IPS-15b (cell line): ENCODE measurements around the gene SCN4B.

Experiments used
- H3K27me3 ChIP-seq: one replicate; pipeline ENCODE4 v1.6.1; 2013; ENCODE audit warnings: low read length; ENCODE audit not compliant: control insufficient read depth, insufficient read depth
- H3K36me3 ChIP-seq: one replicate; pipeline ENCODE4 v1.6.1; 2013; ENCODE audit warnings: low read length; ENCODE audit not compliant: control insufficient read depth, insufficient read depth
- H3K4me1 ChIP-seq: one replicate; pipeline ENCODE4 v1.6.1; 2013; ENCODE audit warnings: mild to moderate bottlenecking, low read length; ENCODE audit not compliant: control insufficient read depth, insufficient read depth
- H3K4me3 ChIP-seq: one replicate; pipeline ENCODE4 v1.5.1; 2013; ENCODE audit warnings: low read depth, low read length
- H3K9ac ChIP-seq: one replicate; pipeline ENCODE4 v1.6.1; 2013; ENCODE audit warnings: low read depth, mild to moderate bottlenecking, low read length
- H3K9me3 ChIP-seq: one replicate; pipeline ENCODE4 v1.6.1; 2013; ENCODE audit warnings: mild to moderate bottlenecking, low read length; ENCODE audit not compliant: control insufficient read depth, insufficient read depth

The SCN4B gene

DNA sequence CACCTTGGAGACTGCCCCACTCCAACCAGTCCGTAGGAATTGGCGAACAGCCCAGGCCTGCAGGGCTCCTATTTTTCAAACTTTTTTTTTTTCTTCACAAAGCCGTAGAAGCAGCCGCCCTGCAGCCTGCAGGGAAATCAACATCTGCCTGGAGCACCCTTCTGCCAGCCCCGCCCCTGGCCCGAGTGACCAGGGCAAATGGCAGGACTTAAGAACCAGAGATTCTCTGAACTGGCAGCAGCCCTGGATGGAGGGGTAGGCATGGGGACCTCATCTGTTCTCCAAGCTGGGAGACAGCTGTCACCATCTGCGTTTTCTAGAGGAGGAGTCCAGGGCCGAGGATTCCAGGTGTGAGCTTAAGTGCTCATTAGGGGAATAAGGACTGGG, 18.3 kb upstream of the SCN4B start:
- peaks cover 20% of the 10 kb centered on the region for H3K4me1 ChIP-seq
- peaks cover 94% of the 10 kb centered on the region for H3K27me3 ChIP-seq
- no peaks in the 10 kb centered on the region for H3K9me3 ChIP-seq
- H3K36me3 ChIP-seq, result no peaks in the 10 kb centered on the region
- H3K9ac ChIP-seq, result no peak overlapping the region
- H3K4me3 ChIP-seq, result peak overlapping the region; percentile 60

DNA sequence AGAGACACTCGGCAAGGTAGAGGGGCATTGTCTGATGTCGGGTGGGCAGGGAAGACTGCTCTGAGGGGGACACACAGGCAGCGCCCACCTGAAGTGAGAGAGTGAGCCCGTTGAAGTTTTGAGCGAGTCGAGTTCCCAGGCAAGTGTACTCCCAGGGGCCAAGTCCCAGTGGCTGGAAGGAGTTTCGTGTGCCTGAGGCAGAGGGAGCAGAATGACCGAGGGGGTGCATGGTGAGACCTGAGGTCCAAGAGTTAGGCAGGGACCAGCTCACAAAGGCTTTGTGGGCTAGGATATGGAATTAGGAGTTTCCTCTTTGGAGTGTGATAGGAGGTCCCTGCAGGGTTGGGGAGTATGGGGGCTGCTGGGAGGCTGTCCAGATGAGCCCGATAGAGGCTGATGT, 17.6 kb upstream of the SCN4B start:
- Histone ChIP-seq H3K9ac (no peak overlapping the region), H3K27me3 (peaks cover 88% of the 10 kb centered on the region), H3K4me1 (peaks cover 15% of the 10 kb centered on the region), H3K36me3 (no peaks in the 10 kb centered on the region), H3K4me3 (no peak overlapping the region), H3K9me3 (no peaks in the 10 kb centered on the region)

- Histone ChIP-seq H3K4me1 (peaks cover 9% of the 10 kb centered on the region), H3K4me3 (no peak overlapping the region), H3K36me3 (no peaks in the 10 kb centered on the region), H3K9me3 (no peaks in the 10 kb centered on the region), H3K27me3 (peaks cover 88% of the 10 kb centered on the region), H3K9ac (no peak overlapping the region)
These were observed 16.9 kb upstream of the SCN4B start for GRCh38 chr11:118169300-118170140.

DNA sequence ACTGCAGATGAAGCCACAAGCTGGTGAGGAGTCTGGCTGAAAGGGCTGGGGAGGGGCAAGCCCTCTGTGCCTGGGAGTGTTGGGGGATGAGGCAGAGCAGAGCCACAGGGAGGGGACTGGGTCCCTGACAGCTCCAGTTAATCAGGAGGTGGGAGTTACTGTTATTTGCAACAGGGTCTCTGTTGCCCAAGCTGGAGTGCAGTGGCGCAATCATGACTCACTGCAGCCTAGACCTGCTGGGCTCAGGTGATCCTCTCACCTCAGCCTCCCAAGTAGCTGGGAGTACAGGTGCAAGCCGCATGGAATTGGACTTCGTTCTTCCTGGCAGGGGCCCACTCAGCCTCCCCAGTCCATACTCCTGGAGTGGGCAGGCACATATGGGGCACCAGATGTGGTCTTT, 16.1 kb upstream of the SCN4B start:
- Histone ChIP-seq H3K36me3 (no peaks in the 10 kb centered on the region), H3K9me3 (no peaks in the 10 kb centered on the region), H3K9ac (no peak overlapping the region), H3K4me3 (no peak overlapping the region), H3K4me1 (peaks cover 8% of the 10 kb centered on the region), H3K27me3 (peaks cover 89% of the 10 kb centered on the region)

- H3K27me3 ChIP-seq, result peaks cover 88% of the 10 kb centered on the region
- H3K9me3 ChIP-seq, result no peaks in the 10 kb centered on the region
- H3K4me3 ChIP-seq, result no peak overlapping the region
- H3K36me3 ChIP-seq, result no peaks in the 10 kb centered on the region
- H3K4me1 ChIP-seq, result peaks cover 10% of the 10 kb centered on the region
- no peak overlapping the region for H3K9ac ChIP-seq
These were observed 15.7 kb upstream of the SCN4B start for GRCh38 chr11:118168316-118168715.

GRCh38 chr11:118167906-118168305, 15.3 kb upstream of the SCN4B start:
- H3K9ac ChIP-seq, result no peak overlapping the region
- no peaks in the 10 kb centered on the region for H3K36me3 ChIP-seq
- H3K9me3 ChIP-seq, result no peaks in the 10 kb centered on the region
- peaks cover 88% of the 10 kb centered on the region for H3K27me3 ChIP-seq
- H3K4me1 ChIP-seq, result peaks cover 10% of the 10 kb centered on the region
- H3K4me3 ChIP-seq, result no peak overlapping the region

GRCh38 chr11:118167253-118167652, 14.6 kb upstream of the SCN4B start:
- no peaks in the 10 kb centered on the region for H3K9me3 ChIP-seq
- H3K4me3 ChIP-seq, result no peak overlapping the region
- H3K27me3 ChIP-seq, result peaks cover 88% of the 10 kb centered on the region
- H3K9ac ChIP-seq, result no peak overlapping the region
- H3K4me1 ChIP-seq, result peaks cover 10% of the 10 kb centered on the region
- no peaks in the 10 kb centered on the region for H3K36me3 ChIP-seq

DNA sequence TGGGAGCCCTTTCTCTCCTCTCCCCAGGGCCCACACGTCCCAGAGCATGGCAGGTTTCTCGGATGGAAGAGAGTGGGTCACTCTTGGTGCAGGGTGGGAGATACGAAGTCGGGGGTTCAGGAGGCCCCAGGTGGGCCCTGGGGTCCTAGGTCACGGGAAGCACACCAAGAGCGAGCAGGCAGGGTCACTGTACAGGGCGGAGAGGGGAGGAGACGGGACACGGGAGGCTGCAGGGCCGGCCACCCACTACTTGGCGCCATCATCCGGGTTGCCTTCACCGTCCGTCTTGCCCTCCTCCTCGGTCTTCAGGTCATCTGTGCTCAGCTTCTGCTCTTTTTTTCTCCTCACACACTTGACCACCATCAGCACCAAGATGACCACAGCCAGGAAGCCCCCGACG, 14.0 kb upstream of the SCN4B start:
- Histone ChIP-seq H3K4me1 (peaks cover 10% of the 10 kb centered on the region), H3K27me3 (peaks cover 88% of the 10 kb centered on the region), H3K9me3 (no peaks in the 10 kb centered on the region), H3K9ac (no peak overlapping the region), H3K4me3 (no peak overlapping the region), H3K36me3 (no peaks in the 10 kb centered on the region)

DNA sequence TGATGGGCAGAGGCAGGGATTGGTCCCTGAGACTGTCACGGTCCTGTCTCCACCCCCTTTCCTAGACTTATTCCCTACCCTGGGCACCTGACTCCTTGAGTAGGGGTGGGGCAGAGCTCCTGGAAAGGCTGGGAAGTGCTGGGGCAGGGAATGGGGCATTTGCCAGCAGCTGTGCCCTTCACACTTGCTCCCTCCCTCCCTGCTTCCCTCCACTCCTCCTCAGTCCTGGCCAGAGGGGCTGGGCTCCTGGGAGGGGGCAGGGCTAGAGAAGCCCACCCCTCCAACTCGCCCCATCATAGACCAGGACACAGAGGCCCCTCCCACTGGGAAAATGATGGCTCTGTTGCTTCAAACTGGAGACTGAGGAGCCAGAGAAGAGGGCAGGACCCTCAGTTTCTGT, 12.3 kb upstream of the SCN4B start:
- H3K9me3 ChIP-seq, result no peaks in the 10 kb centered on the region
- H3K27me3 ChIP-seq, result peaks cover 88% of the 10 kb centered on the region
- H3K4me3 ChIP-seq, result no peak overlapping the region

GRCh38 chr11:118163494-118163893, 10.9 kb upstream of the SCN4B start:
- no peak overlapping the region for H3K9ac ChIP-seq
- no peaks in the 10 kb centered on the region for H3K36me3 ChIP-seq
- peaks cover 88% of the 10 kb centered on the region for H3K27me3 ChIP-seq
- H3K9me3 ChIP-seq, result no peaks in the 10 kb centered on the region
- no peak overlapping the region for H3K4me3 ChIP-seq
- peaks cover 6% of the 10 kb centered on the region for H3K4me1 ChIP-seq

More for the DNA sequence above, 12.3 kb upstream of the SCN4B start:
- H3K9ac ChIP-seq, result no peak overlapping the region
- H3K36me3 ChIP-seq, result no peaks in the 10 kb centered on the region
- H3K4me1 ChIP-seq, result peaks cover 6% of the 10 kb centered on the region

DNA sequence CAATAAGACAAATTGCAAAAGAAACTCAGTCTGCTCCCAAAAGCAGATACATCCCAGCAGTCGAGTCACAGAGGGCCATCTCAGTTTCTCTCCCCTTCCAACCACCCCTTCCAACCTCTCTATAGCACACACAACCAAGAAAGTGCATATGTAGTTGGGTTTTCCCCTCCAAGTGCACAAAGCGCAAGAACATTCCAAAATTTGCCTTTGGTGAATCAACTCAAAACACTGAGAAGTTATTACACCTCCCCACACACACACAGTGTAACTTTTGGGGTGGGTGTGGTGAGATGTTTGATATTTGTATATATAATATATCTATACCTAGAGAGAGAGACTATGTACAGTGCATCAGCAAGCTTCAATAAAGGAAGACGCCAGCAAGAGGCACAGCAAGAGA, 10.2 kb upstream of the SCN4B start:
- no peak overlapping the region for H3K9ac ChIP-seq
- peaks cover 88% of the 10 kb centered on the region for H3K27me3 ChIP-seq
- H3K36me3 ChIP-seq, result no peaks in the 10 kb centered on the region
- H3K4me1 ChIP-seq, result peaks cover 6% of the 10 kb centered on the region
- H3K9me3 ChIP-seq, result no peaks in the 10 kb centered on the region
- no peak overlapping the region for H3K4me3 ChIP-seq

DNA sequence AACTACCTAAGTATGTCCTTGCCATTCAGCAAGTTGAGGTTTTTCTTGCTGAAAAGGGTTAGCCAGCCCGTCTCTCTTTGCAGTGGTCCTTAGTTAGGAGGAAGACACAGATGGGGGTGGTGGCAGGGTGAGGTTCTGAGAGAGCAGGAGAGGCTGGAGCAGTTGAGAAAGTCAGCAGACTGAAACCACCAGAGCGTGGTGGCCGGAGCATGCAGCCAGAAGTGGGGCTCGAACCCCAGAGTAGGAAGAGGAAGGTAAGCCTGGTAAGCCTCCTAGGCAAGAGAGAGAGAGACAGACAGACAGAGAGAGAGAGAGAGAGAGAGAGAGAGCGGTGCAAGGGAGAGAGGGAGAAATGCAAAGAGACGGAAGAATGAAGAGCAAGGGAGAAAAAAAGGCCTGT, 9.2 kb upstream of the SCN4B start:
- peaks cover 11% of the 10 kb centered on the region for H3K4me1 ChIP-seq
- no peak overlapping the region for H3K4me3 ChIP-seq
- H3K9me3 ChIP-seq, result no peaks in the 10 kb centered on the region
- no peak overlapping the region for H3K9ac ChIP-seq
- H3K36me3 ChIP-seq, result no peaks in the 10 kb centered on the region
- H3K27me3 ChIP-seq, result peaks cover 89% of the 10 kb centered on the region
